KOPT-K1 (cell line): ENCODE measurements around the gene STARD8.

Experiments used
- H3K27ac ChIP-seq: fragments of 200-600 bp; sonication (generic); 2 replicates; pipeline ENCODE4 v1.5.1; 2016; ENCODE audit warnings: antibody characterized with exemption, mild to moderate bottlenecking, low read depth, low read length; ENCODE audit not compliant: poor library complexity, severe bottlenecking
- H3K36me3 ChIP-seq: fragments of 200-600 bp; sonication (generic); 2 replicates; pipeline ENCODE4 v1.5.1; 2017; ENCODE audit warnings: antibody characterized with exemption, mild to moderate bottlenecking, low read length, moderate library complexity; ENCODE audit not compliant: insufficient read depth
- H3K9me3 ChIP-seq: fragments of 200-600 bp; sonication (generic); 2 replicates; pipeline ENCODE4 v1.5.1; 2017; ENCODE audit warnings: antibody characterized with exemption, low read length, mild to moderate bottlenecking; ENCODE audit not compliant: insufficient read depth, poor library complexity, severe bottlenecking

Gene STARD8

GRCh38 chrX:68714856-68715255 lies 67.4 kb downstream of the STARD8 start:
- Histone ChIP-seq H3K9me3 (no peaks in the 10 kb centered on the region), H3K36me3 (no peaks in the 10 kb centered on the region), H3K27ac (no peak overlapping the region)

GRCh38 chrX:68717196-68717595 lies 69.7 kb downstream of the STARD8 start:
- H3K27ac ChIP-seq, result no peak overlapping the region
- no peaks in the 10 kb centered on the region for H3K9me3 ChIP-seq
- no peaks in the 10 kb centered on the region for H3K36me3 ChIP-seq

- Histone ChIP-seq H3K36me3 (no peaks in the 10 kb centered on the region), H3K9me3 (no peaks in the 10 kb centered on the region), H3K27ac (no peak overlapping the region)
Measured at GRCh38 chrX:68717663-68718442, 70.4 kb downstream of the STARD8 start.

- Histone ChIP-seq H3K27ac (no peak overlapping the region), H3K9me3 (no peaks in the 10 kb centered on the region), H3K36me3 (no peaks in the 10 kb centered on the region)
Measured at GRCh38 chrX:68718443-68718820, 71.0 kb downstream of the STARD8 start.

- Histone ChIP-seq H3K9me3 (no peaks in the 10 kb centered on the region), H3K36me3 (no peaks in the 10 kb centered on the region), H3K27ac (no peak overlapping the region)
Measured at GRCh38 chrX:68719181-68719903, 71.9 kb downstream of the STARD8 start.

- no peaks in the 10 kb centered on the region for H3K9me3 ChIP-seq
- no peak overlapping the region for H3K27ac ChIP-seq
- no peaks in the 10 kb centered on the region for H3K36me3 ChIP-seq
Measured at GRCh38 chrX:68719904-68720614, 72.6 kb downstream of the STARD8 start.

GRCh38 chrX:68720851-68721250 lies 73.4 kb downstream of the STARD8 start:
- Histone ChIP-seq H3K27ac (no peak overlapping the region), H3K36me3 (no peaks in the 10 kb centered on the region), H3K9me3 (no peaks in the 10 kb centered on the region)

GRCh38 chrX:68721546-68721945 lies 74.1 kb downstream of the STARD8 start:
- H3K27ac ChIP-seq, result no peak overlapping the region
- no peaks in the 10 kb centered on the region for H3K9me3 ChIP-seq
- H3K36me3 ChIP-seq, result no peaks in the 10 kb centered on the region

- no peak overlapping the region for H3K27ac ChIP-seq
- no peaks in the 10 kb centered on the region for H3K9me3 ChIP-seq
- no peaks in the 10 kb centered on the region for H3K36me3 ChIP-seq
Measured at GRCh38 chrX:68721991-68722860, 74.8 kb downstream of the STARD8 start.

- H3K27ac ChIP-seq, result no peak overlapping the region
- H3K9me3 ChIP-seq, result no peaks in the 10 kb centered on the region
- no peaks in the 10 kb centered on the region for H3K36me3 ChIP-seq
Measured at GRCh38 chrX:68723491-68724155, 76.2 kb downstream of the STARD8 start.

- H3K36me3 ChIP-seq, result no peaks in the 10 kb centered on the region
- H3K9me3 ChIP-seq, result no peaks in the 10 kb centered on the region
- H3K27ac ChIP-seq, result no peak overlapping the region
Measured at GRCh38 chrX:68724531-68725020, 77.1 kb downstream of the STARD8 start.

- Histone ChIP-seq H3K27ac (no peak overlapping the region), H3K36me3 (no peaks in the 10 kb centered on the region), H3K9me3 (no peaks in the 10 kb centered on the region)
Measured at GRCh38 chrX:68725756-68726365, 78.4 kb downstream of the STARD8 start.

- no peaks in the 10 kb centered on the region for H3K9me3 ChIP-seq
- H3K27ac ChIP-seq, result no peak overlapping the region
- H3K36me3 ChIP-seq, result no peaks in the 10 kb centered on the region
Measured at GRCh38 chrX:68726366-68726765, 78.9 kb downstream of the STARD8 start.

- Histone ChIP-seq H3K9me3 (no peaks in the 10 kb centered on the region), H3K27ac (no peak overlapping the region), H3K36me3 (no peaks in the 10 kb centered on the region)
Measured at GRCh38 chrX:68727696-68728095, 80.2 kb downstream of the STARD8 start.
